HG03135 (cell line): ENCODE data around the gene TAS1R3.
A peak's percentile ranks its signal among the peaks of the same experiment; 100 is the strongest.
"Not testable (repeated sequence)": the region's sequence is repeated elsewhere in the genome, so short reads cannot be mapped to it uniquely, and the experiment has no call there.

Source experiments
- ATAC-seq: cut with Tn5 transposase; IDR thresholded peaks from one replicate; pipeline ENCODE4 v1.9.1; 2021; ENCODE audit warnings: mild to moderate bottlenecking, moderate library complexity; ENCODE audit not compliant: unreplicated experiment

The TAS1R3 gene

DNA sequence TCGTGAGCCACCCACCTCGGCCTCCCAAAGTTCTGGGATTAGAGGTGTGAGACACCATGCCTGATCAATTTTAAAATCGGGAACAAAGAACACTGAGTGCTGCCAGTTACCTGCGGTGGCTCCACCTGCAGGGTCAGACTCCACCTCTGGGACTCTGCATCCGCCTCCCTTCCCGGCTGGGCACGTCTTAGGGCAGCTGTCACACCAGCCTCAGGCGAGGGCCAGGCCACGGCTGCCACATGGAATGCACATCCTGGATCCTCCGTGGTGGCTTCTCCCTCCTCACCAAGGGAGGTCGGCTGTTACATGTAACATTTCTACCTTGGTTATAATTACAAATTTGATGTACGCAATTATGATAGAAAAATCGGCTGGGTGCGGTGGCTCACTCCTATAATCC is 33.2 kb downstream of the TAS1R3 start:
- no peak for ATAC-seq

- no peak for ATAC-seq
Observed at GRCh38 chr1:1365875-1366698, 35.0 kb downstream of the TAS1R3 start.

DNA sequence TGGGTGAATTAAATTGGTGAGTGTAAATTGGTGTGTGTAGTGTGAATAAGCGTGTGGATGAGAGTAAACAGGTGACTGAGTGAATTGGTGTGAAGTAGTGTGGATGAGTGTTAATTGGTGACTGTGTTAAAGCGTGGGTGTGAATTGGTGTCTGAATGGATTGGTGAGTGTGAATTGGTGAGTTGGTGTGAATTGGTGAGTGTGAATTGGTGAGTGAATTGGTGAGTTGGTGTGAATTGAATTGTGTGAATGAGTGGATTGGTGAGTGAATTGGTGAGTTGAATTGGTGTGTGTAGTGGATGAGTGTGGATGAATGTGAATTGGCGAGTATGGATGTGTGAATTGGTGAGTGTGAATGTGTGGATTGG is 35.6 kb downstream of the TAS1R3 start:
- ATAC-seq: no peak

DNA sequence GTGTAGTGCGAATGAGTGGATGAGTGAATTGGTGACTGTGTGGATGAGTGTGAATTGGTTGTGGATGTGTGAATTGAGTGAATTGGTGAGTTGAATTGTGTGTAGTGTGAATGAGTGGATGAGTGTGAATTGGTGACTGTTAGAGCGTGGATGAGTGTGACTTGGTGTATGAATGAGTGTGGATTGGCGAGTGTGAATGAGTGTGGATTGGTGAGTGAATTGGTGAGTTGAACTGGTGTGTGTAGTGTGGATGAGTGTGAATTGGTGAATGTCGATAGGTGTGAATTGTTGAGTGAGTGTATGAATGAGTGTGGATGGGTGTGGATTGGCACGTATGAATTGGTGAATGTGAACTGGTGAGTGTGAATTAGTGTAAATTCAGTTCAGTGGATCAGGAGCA is 36.2 kb downstream of the TAS1R3 start:
- no peak for ATAC-seq

DNA sequence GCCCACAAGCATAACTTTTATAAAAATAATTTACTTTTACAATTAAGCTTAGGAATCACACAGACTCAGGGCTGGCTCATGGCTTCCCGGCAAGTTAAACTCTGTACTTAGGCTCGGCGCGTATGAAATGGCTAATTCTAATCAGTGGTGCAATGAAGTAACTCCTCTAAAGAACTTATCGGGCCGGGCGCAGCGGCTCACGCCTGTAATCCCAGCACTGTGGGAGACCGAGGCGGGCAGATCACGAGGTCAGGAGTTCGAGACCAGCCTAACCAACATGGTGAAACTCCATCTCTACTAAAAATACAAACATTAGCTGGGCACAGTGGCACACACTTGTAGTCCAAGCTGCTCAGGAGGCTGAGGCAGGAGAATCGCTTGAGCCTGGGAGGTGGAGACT is 39.0 kb downstream of the TAS1R3 start:
- not testable (repeated sequence) for ATAC-seq

- no peak for ATAC-seq
Observed at GRCh38 chr1:1370771-1371300, 39.8 kb downstream of the TAS1R3 start.

- ATAC-seq: no peak
Observed at GRCh38 chr1:1371364-1371745, 40.3 kb downstream of the TAS1R3 start.

- ATAC-seq: no peak
Observed at GRCh38 chr1:1371746-1372711, 40.9 kb downstream of the TAS1R3 start.

GRCh38 chr1:1373051-1373814 is 42.2 kb downstream of the TAS1R3 start:
- no peak for ATAC-seq

GRCh38 chr1:1373815-1374588 is 42.9 kb downstream of the TAS1R3 start:
- no peak for ATAC-seq

GRCh38 chr1:1374589-1374928 is 43.5 kb downstream of the TAS1R3 start:
- ATAC-seq: peak; percentile 5

- ATAC-seq: peak; percentile 81
Observed at GRCh38 chr1:1374929-1375662, 44.0 kb downstream of the TAS1R3 start, which contains the start of gene AURKAIP1. AURKAIP1 (minus strand) TSS chr1:1375207; CDS start chr1:1374756, 451 bp downstream.

GRCh38 chr1:1376551-1377226 is 45.6 kb downstream of the TAS1R3 start:
- no peak for ATAC-seq

DNA sequence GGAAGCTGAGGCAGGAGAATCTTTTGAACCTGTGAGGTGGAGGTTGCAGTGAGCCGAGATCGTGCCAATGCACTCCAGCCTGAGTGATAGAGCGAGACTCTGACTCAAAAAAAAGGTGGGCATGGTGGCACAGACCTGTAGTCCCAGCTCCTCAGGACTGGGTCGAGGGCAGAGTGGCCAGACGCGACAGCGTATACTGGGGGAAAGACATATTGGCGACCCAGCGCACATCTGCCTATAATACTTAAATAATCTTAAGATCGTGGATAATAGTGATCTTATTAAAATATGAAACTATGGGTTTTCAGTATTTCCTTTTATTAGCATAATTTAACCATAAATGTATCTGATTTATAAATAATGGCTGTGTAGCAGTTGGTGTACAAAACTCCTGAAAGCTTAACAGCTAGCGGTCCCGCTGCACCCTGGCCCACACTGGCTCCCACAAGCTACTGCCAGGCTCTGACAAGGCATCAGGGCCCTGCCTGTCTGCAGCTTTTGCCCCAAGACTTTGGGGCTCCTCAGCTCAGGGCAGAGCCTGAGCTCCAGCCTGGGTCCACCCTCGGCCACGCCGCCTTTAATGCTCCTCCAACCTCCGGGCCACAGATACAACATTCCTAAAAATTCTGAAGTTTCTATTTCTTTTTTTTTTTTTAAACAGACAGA is 46.6 kb downstream of the TAS1R3 start:
- no peak for ATAC-seq

- no peak for ATAC-seq
Observed at GRCh38 chr1:1380860-1381259, 49.8 kb downstream of the TAS1R3 start.

DNA sequence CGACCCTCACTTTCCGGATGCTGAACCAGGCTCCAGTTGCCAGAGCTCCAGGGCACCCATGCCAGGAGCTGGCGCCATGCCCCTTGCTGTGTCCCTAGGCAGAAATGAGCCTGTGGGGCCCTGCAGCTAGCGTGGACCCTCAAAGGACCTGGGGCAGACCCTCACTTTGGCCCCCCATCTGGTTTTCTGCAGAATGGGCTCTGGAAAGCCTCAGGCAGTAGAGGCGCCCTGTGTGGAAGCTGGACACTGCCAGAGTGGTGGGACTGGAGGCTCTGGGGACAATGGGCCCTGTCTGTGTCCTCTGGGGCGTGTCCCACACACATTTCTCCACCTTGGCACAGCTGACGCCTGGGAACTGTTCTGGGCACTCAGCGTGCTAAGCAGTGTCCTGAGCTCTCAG is 50.2 kb downstream of the TAS1R3 start:
- ATAC-seq: no peak
